Epithelial cell of esophagus (primary cell): ENCODE data around the gene RBM17.

ENCODE experiments used
- DNase-seq: peaks from one replicate; pipeline ENCODE4 v3.0.0; 2010; ENCODE audit warnings: low read depth
- H3K4me3 ChIP-seq: 2 replicates; pipeline ENCODE4 v1.5.1; 2011; ENCODE audit warnings: mild to moderate bottlenecking, low read length, control low read depth
- CTCF ChIP-seq: IDR thresholded peaks from 2 replicates; pipeline ENCODE4 v1.5.1; 2011; ENCODE audit warnings: low read depth, mild to moderate bottlenecking, low read length, control low read depth, inconsistent platforms; ENCODE audit not compliant: insufficient read depth; ENCODE audit errors: missing control alignments

The RBM17 gene

GRCh38 chr10:6130848-6131470, 42.1 kb downstream of the RBM17 start:
- H3K4me3 ChIP-seq = no peak overlapping the region
- DNase-seq = no peak
- TF ChIP-seq CTCF = no peak

DNA sequence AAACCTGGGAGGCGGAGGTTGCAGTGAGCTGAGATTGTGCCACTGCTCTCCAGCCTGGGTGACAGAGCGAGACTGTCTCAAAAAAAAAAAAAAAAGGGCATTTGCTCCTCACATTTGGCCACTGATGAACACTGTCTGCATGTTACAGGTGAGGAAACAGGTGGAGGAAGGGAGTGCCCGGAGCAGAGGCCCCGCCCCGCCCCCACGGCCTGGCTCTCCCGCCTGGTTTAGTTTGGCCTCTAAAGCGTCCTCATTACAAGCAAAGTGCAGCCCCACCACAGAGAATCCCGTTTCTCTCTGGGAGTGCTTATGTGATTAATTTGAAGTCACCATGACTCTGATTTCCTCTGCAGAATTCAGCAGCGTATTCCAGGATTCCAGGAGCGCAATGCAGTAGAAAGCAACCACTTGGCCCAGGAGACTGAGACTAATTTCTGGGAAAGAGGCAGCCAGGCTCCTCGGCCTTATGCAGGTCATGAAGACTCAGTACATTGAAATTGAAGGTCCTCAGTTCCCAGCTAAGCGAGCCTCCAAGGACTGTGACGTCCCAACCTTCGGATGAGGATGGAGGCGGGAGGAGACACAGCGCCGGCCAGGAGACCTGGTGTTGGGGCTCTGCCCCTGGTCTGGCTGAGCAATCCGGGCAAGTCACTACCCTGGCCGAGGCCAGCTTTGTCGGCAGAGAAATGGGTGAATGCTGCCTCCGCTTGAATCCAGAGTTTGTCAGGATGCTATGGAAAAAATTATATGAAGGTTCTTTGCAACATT, 44.7 kb downstream of the RBM17 start:
- H3K4me3 ChIP-seq = no peak overlapping the region
- no peak for DNase-seq
- no peak for TF ChIP-seq CTCF

DNA sequence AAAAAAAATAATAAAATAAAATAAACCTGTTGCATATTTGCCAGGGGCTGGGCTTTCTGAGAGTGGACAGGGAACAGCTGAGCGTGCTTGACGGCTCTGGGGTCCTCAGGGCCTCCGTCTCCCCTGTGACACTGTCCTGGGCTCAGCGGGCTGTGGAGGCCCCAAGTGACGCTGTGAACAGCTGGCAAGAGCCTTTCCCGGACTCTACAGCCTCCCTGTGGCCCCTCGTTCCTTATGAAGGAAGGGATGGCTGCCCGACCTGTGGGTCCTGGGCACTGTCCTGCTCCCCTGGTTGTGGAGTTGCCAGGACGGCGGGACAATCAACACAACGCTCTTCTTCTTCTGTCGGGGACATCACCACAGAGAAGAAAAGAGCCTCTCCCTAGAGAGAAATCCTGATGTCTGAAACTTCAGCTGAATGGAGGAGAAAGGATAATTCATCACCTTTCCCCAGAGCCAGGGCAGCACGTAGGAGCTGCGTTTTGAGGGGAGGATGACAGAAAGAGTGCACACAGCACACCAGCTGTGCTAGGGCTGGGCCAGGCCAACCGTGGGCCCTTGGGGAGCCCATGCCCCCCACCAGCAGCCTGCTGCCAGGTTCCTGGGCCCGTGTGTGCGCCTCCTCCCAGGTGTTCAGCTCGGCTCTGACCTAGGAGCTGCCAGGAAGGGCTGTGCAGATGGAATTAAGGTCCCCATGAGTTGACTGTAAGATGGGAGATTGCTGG, 45.4 kb downstream of the RBM17 start:
- no peak for DNase-seq
- H3K4me3 ChIP-seq = no peak overlapping the region
- no peak for TF ChIP-seq CTCF

GRCh38 chr10:6135039-6135438, 46.2 kb downstream of the RBM17 start:
- H3K4me3 ChIP-seq = no peak overlapping the region
- no peak for DNase-seq
- TF ChIP-seq CTCF = no peak

DNA sequence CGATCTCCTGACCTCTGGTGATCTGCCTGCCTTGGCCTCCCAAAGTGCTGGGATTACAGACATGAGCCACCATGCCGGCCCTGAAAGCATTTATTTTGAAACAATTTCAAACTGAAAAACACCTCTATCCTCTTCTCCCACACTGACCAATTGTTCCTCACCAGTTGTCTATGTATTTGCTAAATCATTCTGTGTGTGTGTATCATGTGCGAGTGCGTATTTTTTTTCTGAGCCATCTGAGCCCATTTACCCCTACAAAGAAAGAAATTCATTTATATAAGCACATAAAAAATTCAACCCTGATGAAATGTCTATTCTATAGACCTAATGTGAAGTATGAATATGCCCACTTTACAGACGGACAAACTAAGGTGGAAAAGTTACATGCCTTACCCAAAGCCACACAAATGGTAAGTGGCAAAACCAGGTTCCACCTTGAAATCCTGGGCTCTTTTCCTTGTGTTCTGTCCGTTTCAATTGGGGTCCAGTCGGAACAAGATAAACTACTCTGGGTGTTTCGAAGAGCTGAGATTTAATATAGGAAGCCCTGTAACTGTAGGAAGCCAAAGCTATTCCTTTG, 46.8 kb downstream of the RBM17 start:
- TF ChIP-seq CTCF = no peak
- H3K4me3 ChIP-seq = no peak overlapping the region
- DNase-seq = no peak

DNA sequence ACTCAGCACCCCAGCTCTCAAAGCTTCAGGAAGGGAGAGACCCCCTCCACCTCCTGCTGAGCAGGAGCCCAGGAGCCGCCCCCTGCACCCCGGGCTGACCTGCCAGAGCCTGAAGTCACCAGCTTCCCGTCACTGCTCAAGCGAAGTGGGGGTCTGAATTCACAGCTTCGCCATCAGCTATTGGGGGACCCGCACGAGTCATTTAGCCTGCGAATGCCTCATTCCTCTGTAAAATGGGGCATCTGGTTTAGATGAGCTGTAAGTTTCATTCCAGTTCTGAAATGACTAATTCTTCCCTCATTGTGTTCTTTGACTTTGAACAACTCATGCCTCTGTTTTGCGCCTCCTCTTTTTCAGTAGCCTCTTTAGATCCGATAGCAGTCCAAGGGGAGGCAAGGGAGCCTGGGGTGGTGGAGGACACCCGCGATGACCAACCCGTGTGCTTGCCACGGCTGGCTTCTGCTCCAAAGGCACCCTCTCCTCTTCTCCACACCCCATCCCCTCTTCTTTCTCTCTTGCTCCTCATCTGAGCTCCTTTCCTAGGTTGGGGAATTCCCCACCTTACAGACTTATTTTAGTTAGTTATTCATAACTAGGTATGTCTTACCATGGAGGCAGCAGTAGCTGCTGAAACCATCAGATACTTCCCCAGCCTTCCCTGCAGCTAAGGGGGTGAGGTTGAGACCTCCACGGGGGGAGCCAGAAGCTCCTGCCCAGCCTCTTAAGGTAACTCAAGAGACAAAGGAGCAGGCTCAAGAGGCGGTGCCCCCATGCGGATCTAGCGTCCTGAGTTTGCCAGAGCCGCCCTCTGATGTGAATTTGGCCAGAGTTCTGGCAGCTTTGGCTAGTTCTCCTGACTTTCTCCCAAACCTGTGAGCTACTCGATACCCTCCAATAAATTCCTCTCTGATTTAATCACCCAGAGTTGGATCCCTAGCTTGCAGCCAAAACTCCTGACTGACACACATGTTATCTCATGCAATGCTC, 47.7 kb downstream of the RBM17 start:
- no peak for TF ChIP-seq CTCF
- DNase-seq = peak; percentile 74
- no peak overlapping the region for H3K4me3 ChIP-seq
